SK-N-SH (cell line): ENCODE measurements around the gene NRF1. TPM values are rescaled to one million over a fixed set of nuclear protein-coding genes. Genes with fewer than 3 reads are reported as not detected.

Experiments used
- CTCF ChIA-PET: fragments of 300-600, 350-600 bp; formaldehyde crosslinking; extraction: SDS; loops from one replicate; lab custom pipeline; 2021; lab: Yijun Ruan, JAX
- POLR2A ChIA-PET: fragments of 350-600 bp; sonication (Branson Sonifier 250); formaldehyde crosslinking; extraction: SDS; loops from one replicate; lab custom pipeline; 2020; ENCODE audit warnings: antibody characterized with exemption, inconsistent platforms; lab: Yijun Ruan, JAX
- DNase-seq: peaks from one replicate; pipeline ENCODE4 v3.0.0; 2012
- H2AFZ ChIP-seq: fragments of 200-600 bp; sonication (generic); 2 replicates; pipeline ENCODE4 v1.8.1; 2016; ENCODE audit warnings: antibody characterized with exemption, mild to moderate bottlenecking, low read depth
- H3F3A ChIP-seq: fragments of 200-600 bp; sonication (generic); replicated peaks from 2 replicates; pipeline ENCODE3; 2016; ENCODE audit warnings: antibody characterized with exemption, mild to moderate bottlenecking; ENCODE audit not compliant: insufficient read depth
- H3K27ac ChIP-seq, 2 experiments: fragments of 200-500 bp in 1 of 2; fragments of 200-600 bp in 1 of 2; sonication (Bioruptor generic) in 1 of 2; sonication (generic), shearing (Covaris generic) in 1 of 2; 2 replicates each; pipeline versions ENCODE4 v1.5.1 to v1.6.1; 2014 to 2016; ENCODE audit warnings: low read depth in 2 of 2, inconsistent platforms in 1 of 2, low read length in 1 of 2, mild to moderate bottlenecking in 1 of 2, mixed read lengths in 1 of 2
- H3K27me3 ChIP-seq: fragments of 200-600 bp; sonication (generic), shearing (Covaris generic); 2 replicates; pipeline ENCODE4 v1.6.1; 2016; ENCODE audit warnings: mixed run types; ENCODE audit not compliant: insufficient read depth
- H3K36me3 ChIP-seq, 2 experiments: fragments of 200-500 bp in 1 of 2; fragments of 200-600 bp in 1 of 2; sonication (Bioruptor generic) in 1 of 2; sonication (generic) in 1 of 2; replicated peaks in 1 of 2; 2 replicates each; pipeline versions ENCODE3 to v1.5.1; 2014 to 2016; ENCODE audit warnings: low read length in 1 of 2, mild to moderate bottlenecking in 1 of 2; ENCODE audit not compliant: insufficient read depth in 2 of 2, control insufficient read depth in 1 of 2
- H3K4me1 ChIP-seq, 2 experiments: fragments of 200-500 bp in 1 of 2; fragments of 200-600 bp in 1 of 2; sonication (Bioruptor generic) in 1 of 2; sonication (generic), shearing (Covaris generic) in 1 of 2; 2 replicates each; pipeline versions ENCODE4 v1.5.1 to v1.6.1; 2014 to 2016; ENCODE audit warnings: low read depth in 1 of 2, low read length in 1 of 2, mixed run types in 1 of 2; ENCODE audit not compliant: insufficient read depth in 2 of 2, control insufficient read depth in 1 of 2
- H3K4me2 ChIP-seq: fragments of 200-600 bp; sonication (generic), shearing (Covaris generic); 2 replicates; pipeline ENCODE4 v1.6.1; 2017; ENCODE audit warnings: mixed run types
- H3K4me3 ChIP-seq, 2 experiments: fragments of 200-500 bp in 1 of 2; fragments of 200-600 bp in 1 of 2; sonication (Bioruptor generic) in 1 of 2; sonication (generic), shearing (Covaris generic) in 1 of 2; 2 replicates each; pipeline versions ENCODE4 v1.5.1 to v1.8.1; 2014 to 2016; ENCODE audit warnings: low read depth in 2 of 2, inconsistent platforms in 1 of 2, low read length in 1 of 2, mild to moderate bottlenecking in 1 of 2, mixed read lengths in 1 of 2, moderate library complexity in 1 of 2
- H3K79me2 ChIP-seq: fragments of 200-600 bp; sonication (generic); 2 replicates; pipeline ENCODE4 v1.8.1; 2017; ENCODE audit warnings: mild to moderate bottlenecking; ENCODE audit not compliant: insufficient read depth
- H3K9ac ChIP-seq: fragments of 200-600 bp; sonication (generic); 2 replicates; pipeline ENCODE4 v1.6.1; 2017; ENCODE audit warnings: mixed run types
- H3K9me2 ChIP-seq: fragments of 200-600 bp; sonication (generic); 2 replicates; pipeline ENCODE4 v1.6.1; 2017; ENCODE audit warnings: mixed run types
- H3K9me3 ChIP-seq: fragments of 200-600 bp; sonication (generic); 2 replicates; pipeline ENCODE4 v1.6.1; 2017; ENCODE audit warnings: mixed run types, mild to moderate bottlenecking, moderate library complexity
- H4K20me1 ChIP-seq: fragments of 200-600 bp; sonication (generic); 2 replicates; pipeline ENCODE4 v1.6.1; 2017; ENCODE audit warnings: mild to moderate bottlenecking, mixed run types; ENCODE audit not compliant: insufficient read depth
- CHD2 ChIP-seq: fragments of 150-350 bp; IDR thresholded peaks from 2 replicates; pipeline ENCODE4 v1.6.1; 2018; ENCODE audit warnings: low read length; ENCODE audit not compliant: partially characterized antibody
- CTCF ChIP-seq: fragments of 200-600 bp; sonication (generic); IDR thresholded peaks from 2 replicates; pipeline ENCODE4 v1.6.1; 2017; ENCODE audit warnings: antibody characterized with exemption, mild to moderate bottlenecking, moderate library complexity
- ELF1 ChIP-seq: IDR thresholded peaks from 2 replicates; pipeline ENCODE4 v1.4.0; 2012
- EP300 ChIP-seq, 2 experiments: IDR thresholded peaks; 2 replicates each; pipeline versions ENCODE4 v1.4.0 to v1.6.1; 2012; ENCODE audit warnings: borderline replicate concordance in 1 of 2, low read depth in 1 of 2, low read length in 1 of 2
- EZH2phosphoT487 ChIP-seq: fragments of 200-600 bp; sonication (generic); IDR thresholded peaks from 2 replicates; pipeline ENCODE4 v1.6.1; 2017; ENCODE audit warnings: low read depth, mixed run types, mild to moderate bottlenecking, antibody characterized with exemption, moderate library complexity, borderline replicate concordance
- FOXJ3 ChIP-seq: sonication (generic); formaldehyde crosslinking; IDR thresholded peaks from 2 replicates; pipeline ENCODE4 v1.5.1; 2020; ENCODE audit warnings: mild to moderate bottlenecking, missing genetic modification reagents
- GABPA ChIP-seq: IDR thresholded peaks from 2 replicates; pipeline ENCODE4 v1.4.0; 2012; ENCODE audit warnings: low read depth, mild to moderate bottlenecking
- JUND ChIP-seq: IDR thresholded peaks from 2 replicates; pipeline ENCODE4 v1.4.0; 2012
- MEF2A ChIP-seq: IDR thresholded peaks from 2 replicates; pipeline ENCODE4 v1.4.0; 2012; ENCODE audit warnings: low read depth, borderline replicate concordance
- NFIC ChIP-seq: IDR thresholded peaks from 2 replicates; pipeline ENCODE4 v1.4.0; 2012; ENCODE audit warnings: borderline replicate concordance
- NRF1 ChIP-seq: IDR thresholded peaks from 2 replicates; pipeline ENCODE4 v1.6.1; 2012; ENCODE audit warnings: low read depth, mild to moderate bottlenecking, low read length
- POLR2AphosphoS5 ChIP-seq: IDR thresholded peaks from 2 replicates; pipeline ENCODE4 v1.6.1; 2012; ENCODE audit warnings: low read depth, low read length
- RAD21 ChIP-seq: IDR thresholded peaks from 2 replicates; pipeline ENCODE4 v1.6.1; 2012; ENCODE audit warnings: mild to moderate bottlenecking, low read length
- RFX5 ChIP-seq: IDR thresholded peaks from 2 replicates; pipeline ENCODE4 v1.6.1; 2012; ENCODE audit warnings: mild to moderate bottlenecking, improper control_type of control experiment, low read length
- SIN3A ChIP-seq: IDR thresholded peaks from 2 replicates; pipeline ENCODE4 v1.6.1; 2012; ENCODE audit warnings: low read depth, mild to moderate bottlenecking, low read length, moderate library complexity, borderline replicate concordance
- TAF1 ChIP-seq: IDR thresholded peaks from 2 replicates; pipeline ENCODE4 v1.6.1; 2012; ENCODE audit warnings: low read depth, mild to moderate bottlenecking, low read length, moderate library complexity, borderline replicate concordance
- TEAD4 ChIP-seq: IDR thresholded peaks from 2 replicates; pipeline ENCODE4 v1.4.0; 2012; ENCODE audit warnings: mild to moderate bottlenecking, borderline replicate concordance; ENCODE audit not compliant: insufficient read depth
- YY1 ChIP-seq: IDR thresholded peaks from 2 replicates; pipeline ENCODE4 v1.4.0; 2012; ENCODE audit warnings: low read depth, mild to moderate bottlenecking
- WGBS: methylation state at CpG from one replicate; pipeline ENCODE4 v1.1.6; 2017; ENCODE audit warnings: low lambda C conversion rate; 5-methylcytosine and 5-hydroxymethylcytosine counted together
- polyA plus RNA-seq, 3 experiments: library from polyadenylated mRNA; depleted of rRNA; stranded (reverse); fragments of >200 nt; gene quantifications; 2 replicates each; pipeline ENCODE4 v1.2.3, GENCODE V29; 2012
- TF ChIP-seq, protein P1 (sequence below): IDR thresholded peaks from 2 replicates; pipeline ENCODE4 v1.4.0; 2012; ENCODE audit warnings: low read depth, borderline replicate concordance
- TF ChIP-seq, protein P2 (sequence below): IDR thresholded peaks from 2 replicates; pipeline ENCODE4 v1.4.0; 2012; ENCODE audit warnings: low read depth

The NRF1 gene
- polyA plus RNA-seq, 1 of the 3 experiments (the other 2 are of a cell fraction), result 10.9 TPM

- no peak overlapping the region for H3K9ac ChIP-seq
- no peaks in the 10 kb centered on the region for H3F3A ChIP-seq
- H2AFZ ChIP-seq, result no peak overlapping the region
- ChIA-PET POLR2A (no interaction called here), CTCF (interaction anchor here (1.3 kb wide), 2 partner anchors 188 to 310 kb away, joined by 3 to 4 read pairs; no protein-coding TSS in a partner anchor)
- H4K20me1 ChIP-seq, result no peaks in the 10 kb centered on the region
- no peak overlapping the region for H3K27ac ChIP-seq
- no peak overlapping the region for H3K4me2 ChIP-seq
- no peak overlapping the region for H3K4me3 ChIP-seq
- H3K36me3 ChIP-seq, result peaks cover 0 to 11% of the 10 kb centered on the region in 2 experiments
- H3K9me3 ChIP-seq, result no peaks in the 10 kb centered on the region
- no peaks in the 10 kb centered on the region for H3K27me3 ChIP-seq
- peaks cover 7% of the 10 kb centered on the region for H3K79me2 ChIP-seq
- TF ChIP-seq NRF1 (no peak), CTCF (no peak), EP300 (IDR thresholded peaks at IDR 0.05; ENCODE audit: borderline replicate concordance in 1 of 2, low read depth in 1 of 2, low read length in 1 of 2) (no peak), TAF1 (no peak), ELF1 (no peak), POLR2AphosphoS5 (no peak), MEF2A (no peak), JUND (no peak), RFX5 (no peak), TEAD4 (no peak), RAD21 (no peak), YY1 (no peak), EZH2phosphoT487 (no peak), SIN3A (no peak), CHD2 (no peak), NFIC (no peak), FOXJ3 (no peak), GABPA (no peak)
- TF ChIP-seq, protein P1, sequence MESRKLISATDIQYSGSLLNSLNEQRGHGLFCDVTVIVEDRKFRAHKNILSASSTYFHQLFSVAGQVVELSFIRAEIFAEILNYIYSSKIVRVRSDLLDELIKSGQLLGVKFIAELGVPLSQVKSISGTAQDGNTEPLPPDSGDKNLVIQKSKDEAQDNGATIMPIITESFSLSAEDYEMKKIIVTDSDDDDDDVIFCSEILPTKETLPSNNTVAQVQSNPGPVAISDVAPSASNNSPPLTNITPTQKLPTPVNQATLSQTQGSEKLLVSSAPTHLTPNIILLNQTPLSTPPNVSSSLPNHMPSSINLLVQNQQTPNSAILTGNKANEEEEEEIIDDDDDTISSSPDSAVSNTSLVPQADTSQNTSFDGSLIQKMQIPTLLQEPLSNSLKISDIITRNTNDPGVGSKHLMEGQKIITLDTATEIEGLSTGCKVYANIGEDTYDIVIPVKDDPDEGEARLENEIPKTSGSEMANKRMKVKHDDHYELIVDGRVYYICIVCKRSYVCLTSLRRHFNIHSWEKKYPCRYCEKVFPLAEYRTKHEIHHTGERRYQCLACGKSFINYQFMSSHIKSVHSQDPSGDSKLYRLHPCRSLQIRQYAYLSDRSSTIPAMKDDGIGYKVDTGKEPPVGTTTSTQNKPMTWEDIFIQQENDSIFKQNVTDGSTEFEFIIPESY, result no peak
- TF ChIP-seq, protein P2, sequence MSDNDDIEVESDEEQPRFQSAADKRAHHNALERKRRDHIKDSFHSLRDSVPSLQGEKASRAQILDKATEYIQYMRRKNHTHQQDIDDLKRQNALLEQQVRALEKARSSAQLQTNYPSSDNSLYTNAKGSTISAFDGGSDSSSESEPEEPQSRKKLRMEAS, result no peak
- WGBS, result 96% methylated on average over 1 of the region's 1 CpG
- H3K9me2 ChIP-seq, result no peaks in the 10 kb centered on the region
- DNase-seq, result no peak
- no peaks in the 10 kb centered on the region for H3K4me1 ChIP-seq
Measured at GRCh38 chr7:129652914-129653313, 41.4 kb downstream of the NRF1 start.
